Activated CD8-positive, alpha-beta memory T cell treated with anti-CD3 and anti-CD28 coated beads for 1 hour (primary cell): ENCODE measurements around the gene HMGCLL1.

Experiments used
- DNase-seq, 2 donors: peaks; one replicate each; pipeline ENCODE4 v3.0.0-alpha.2; 2020; ENCODE audit warnings: low read depth in 1 of 2; ENCODE audit errors: extremely low read depth in 1 of 2

HMGCLL1 gene

GRCh38 chr6:55447891-55448290, 131.1 kb downstream of the HMGCLL1 start:
- DNase-seq, result no peak

GRCh38 chr6:55445648-55446204, 133.3 kb downstream of the HMGCLL1 start:
- no peak for DNase-seq

GRCh38 chr6:55443238-55444134, 135.5 kb downstream of the HMGCLL1 start:
- no peak for DNase-seq

GRCh38 chr6:55438203-55438602, 140.8 kb downstream of the HMGCLL1 start:
- DNase-seq, result no peak

GRCh38 chr6:55437141-55437540, 141.9 kb downstream of the HMGCLL1 start:
- no peak for DNase-seq

- no peak for DNase-seq
Observed at GRCh38 chr6:55433446-55434130, 145.4 kb downstream of the HMGCLL1 start.

GRCh38 chr6:55423933-55424332, 155.1 kb downstream of the HMGCLL1 start:
- no peak for DNase-seq

- no peak for DNase-seq
Observed at GRCh38 chr6:55410674-55411073, 168.3 kb downstream of the HMGCLL1 start.

- no peak for DNase-seq
Observed at GRCh38 chr6:55405474-55406235, 173.3 kb downstream of the HMGCLL1 start.

GRCh38 chr6:55399351-55399750, 179.6 kb downstream of the HMGCLL1 start:
- DNase-seq, result no peak

- no peak for DNase-seq
Observed at GRCh38 chr6:55397986-55398385, 181.0 kb downstream of the HMGCLL1 start.

GRCh38 chr6:55395871-55396270, 183.1 kb downstream of the HMGCLL1 start:
- DNase-seq, result no peak

GRCh38 chr6:55388211-55388610, 190.8 kb downstream of the HMGCLL1 start:
- no peak for DNase-seq
